OCI-LY3 (cell line): Measurements from ENCODE around the gene SH3PXD2A.

Source experiments
- EZH2phosphoT487 ChIP-seq: fragments of 200-600 bp; shearing (Covaris generic); IDR thresholded peaks from 2 replicates; pipeline ENCODE4 v1.6.1; 2018; ENCODE audit warnings: antibody characterized with exemption, mixed run types, low read depth
- TF ChIP-seq, protein P1 (sequence below): fragments of 200-600, 300-600 bp; sonication (generic); IDR thresholded peaks from 2 replicates; pipeline ENCODE4 v1.5.1; 2014; ENCODE audit warnings: antibody characterized with exemption, low read length, low read depth

GRCh38 chr10:103812432-103812831, 42.9 kb downstream of the SH3PXD2A start:
- TF ChIP-seq, protein P1, sequence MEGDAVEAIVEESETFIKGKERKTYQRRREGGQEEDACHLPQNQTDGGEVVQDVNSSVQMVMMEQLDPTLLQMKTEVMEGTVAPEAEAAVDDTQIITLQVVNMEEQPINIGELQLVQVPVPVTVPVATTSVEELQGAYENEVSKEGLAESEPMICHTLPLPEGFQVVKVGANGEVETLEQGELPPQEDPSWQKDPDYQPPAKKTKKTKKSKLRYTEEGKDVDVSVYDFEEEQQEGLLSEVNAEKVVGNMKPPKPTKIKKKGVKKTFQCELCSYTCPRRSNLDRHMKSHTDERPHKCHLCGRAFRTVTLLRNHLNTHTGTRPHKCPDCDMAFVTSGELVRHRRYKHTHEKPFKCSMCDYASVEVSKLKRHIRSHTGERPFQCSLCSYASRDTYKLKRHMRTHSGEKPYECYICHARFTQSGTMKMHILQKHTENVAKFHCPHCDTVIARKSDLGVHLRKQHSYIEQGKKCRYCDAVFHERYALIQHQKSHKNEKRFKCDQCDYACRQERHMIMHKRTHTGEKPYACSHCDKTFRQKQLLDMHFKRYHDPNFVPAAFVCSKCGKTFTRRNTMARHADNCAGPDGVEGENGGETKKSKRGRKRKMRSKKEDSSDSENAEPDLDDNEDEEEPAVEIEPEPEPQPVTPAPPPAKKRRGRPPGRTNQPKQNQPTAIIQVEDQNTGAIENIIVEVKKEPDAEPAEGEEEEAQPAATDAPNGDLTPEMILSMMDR = no peak
- no peak for TF ChIP-seq EZH2phosphoT487
